K562 (cell line): Measurements from ENCODE around the gene CPNE9. TPM values are rescaled to one million over a fixed set of nuclear protein-coding genes. Genes with fewer than 3 reads are reported as not detected.
A peak's percentile ranks its signal among the peaks of the same experiment; 100 is the strongest.

ENCODE experiments used
- ATAC-seq: fragments of 200-7000 bp; cut with Tn5 transposase; 3 replicates; pipeline ENCODE4 v1.9.1; 2020; ENCODE audit warnings: moderate library complexity
- BruUV-seq: library from RNA; stranded (reverse); fragments of 400-500 nt; replicated peaks from 2 replicates; lab custom pipeline; 2021; lab: Mats Ljungman, UMichigan
- CTCF ChIA-PET: fragments of 300-600 bp; formaldehyde crosslinking; extraction: SDS; loops from one replicate; lab custom pipeline; 2021; ENCODE audit warnings: low intra/inter-chr PET ratio; lab: Yijun Ruan, JAX
- POLR2A ChIA-PET: fragments of 300-600, 350-650 bp; sonication (Branson Sonifier 250); formaldehyde crosslinking; extraction: SDS; loops from one replicate; lab custom pipeline; 2021; ENCODE audit warnings: antibody characterized with exemption, inconsistent platforms; lab: Yijun Ruan, JAX
- DNase-seq, 4 experiments: peaks; one replicate each; pipeline versions ENCODE4 v3.0.0 to v3.0.0-alpha.2; 2011 to 2018; ENCODE audit warnings: low spot score in 3 of 4, mixed read lengths in 3 of 4; ENCODE audit errors: extremely low read depth in 1 of 4
- FAIRE-seq: peaks from 2 replicates; lab custom pipeline; 2011; peaks lifted over from hg19 to GRCh38; lab: Jason Lieb, UNC
- H2AFZ ChIP-seq: 2 replicates; pipeline ENCODE4 v1.6.0; 2011; ENCODE audit warnings: low read depth, low read length, control low read depth, inconsistent platforms
- H3K27ac ChIP-seq: fragments of 200-600 bp; 3 replicates; pipeline ENCODE4 v1.8.0; 2011; ENCODE audit warnings: low read depth, mild to moderate bottlenecking, control low read depth, inconsistent platforms, low read length, moderate library complexity, mixed read lengths; ENCODE audit errors: extremely low read depth
- H3K27me3 ChIP-seq, 2 experiments: fragments of 300-600 bp in 1 of 2; 2 replicates in 1 of 2; 3 replicates in 1 of 2; pipeline versions ENCODE4 v1.6.0 to v1.8.0; 2011; ENCODE audit warnings: inconsistent platforms in 2 of 2, low read length in 2 of 2, mild to moderate bottlenecking in 1 of 2, mixed read lengths in 1 of 2, moderate library complexity in 1 of 2; ENCODE audit not compliant: control insufficient read depth in 2 of 2, insufficient read depth in 2 of 2
- H3K36me3 ChIP-seq: fragments of 300-600 bp; 3 replicates; pipeline ENCODE4 v1.8.0; 2011; ENCODE audit warnings: mild to moderate bottlenecking, low read length, inconsistent platforms; ENCODE audit not compliant: control insufficient read depth, insufficient read depth
- H3K4me1 ChIP-seq, 2 experiments: fragments of 200-600 bp in 1 of 2; replicated peaks in 1 of 2; 2 replicates in 1 of 2; 3 replicates in 1 of 2; pipeline versions ENCODE4 v1.5.1 to v1.8.0; 2011; ENCODE audit warnings: inconsistent platforms in 2 of 2, low read length in 2 of 2, mild to moderate bottlenecking in 1 of 2, mixed read lengths in 1 of 2, moderate library complexity in 1 of 2; ENCODE audit not compliant: control insufficient read depth in 2 of 2, insufficient read depth in 2 of 2
- H3K4me2 ChIP-seq: 2 replicates; pipeline ENCODE4 v1.6.1; 2011; ENCODE audit warnings: low read length, control low read depth, inconsistent platforms, mixed read lengths; ENCODE audit not compliant: insufficient read depth
- H3K4me3 ChIP-seq: fragments of 200-600 bp; sonication (generic), shearing (Covaris generic); 2 replicates; pipeline ENCODE4 v1.5.1; 2016; ENCODE audit warnings: control low read depth, inconsistent platforms
- H3K79me2 ChIP-seq: fragments of 200-600 bp; 3 replicates; pipeline ENCODE4 v1.8.0; 2011; ENCODE audit warnings: low read length, inconsistent platforms; ENCODE audit not compliant: control insufficient read depth, insufficient read depth
- H3K9ac ChIP-seq, 2 experiments: 2 replicates each; pipeline versions ENCODE4 v1.6.0 to v1.6.1; 2011; ENCODE audit warnings: low read depth in 2 of 2, low read length in 2 of 2, control low read depth in 1 of 2, inconsistent platforms in 1 of 2, mild to moderate bottlenecking in 1 of 2, mixed read lengths in 1 of 2; ENCODE audit not compliant: insufficient read depth in 1 of 2
- H3K9me1 ChIP-seq: one replicate; pipeline ENCODE4 v1.6.0; 2011; ENCODE audit warnings: inconsistent platforms, mild to moderate bottlenecking, low read length, moderate library complexity; ENCODE audit not compliant: control insufficient read depth, insufficient read depth
- H3K9me3 ChIP-seq: replicated peaks from 2 replicates; pipeline ENCODE4 v1.5.1; 2011; ENCODE audit warnings: low read depth, low read length, inconsistent platforms; ENCODE audit not compliant: control insufficient read depth, insufficient read depth
- H4K20me1 ChIP-seq: replicated peaks from 2 replicates; pipeline ENCODE4 v1.6.1; 2011; ENCODE audit warnings: low read length, inconsistent platforms, mixed read lengths; ENCODE audit not compliant: control insufficient read depth, insufficient read depth
- CBFB ChIP-seq: sonication (generic); formaldehyde crosslinking; IDR thresholded peaks from 2 replicates; pipeline ENCODE4 v1.4.0; 2020; ENCODE audit warnings: mild to moderate bottlenecking, missing genetic modification reagents
- CREB1 ChIP-seq, 2 experiments: sonication (generic) in 1 of 2; formaldehyde crosslinking in 1 of 2; IDR thresholded peaks; 2 replicates each; pipeline versions ENCODE4 v1.6.1 to v1.8.0; 2012 to 2022; ENCODE audit warnings: inconsistent platforms in 1 of 2, mild to moderate bottlenecking in 1 of 2, missing genetic modification reagents in 1 of 2, moderate library complexity in 1 of 2
- GABPB1 ChIP-seq: sonication (generic); formaldehyde crosslinking; IDR thresholded peaks from 2 replicates; pipeline ENCODE4 v1.8.0; 2022; ENCODE audit warnings: mild to moderate bottlenecking, missing genetic modification reagents
- MXI1 ChIP-seq: IDR thresholded peaks from 2 replicates; pipeline ENCODE4 v1.6.1; 2011; ENCODE audit warnings: low read depth, mild to moderate bottlenecking, improper control_type of control experiment, low read length
- RB1 ChIP-seq: fragments of 450-650 bp; IDR thresholded peaks from 2 replicates; pipeline ENCODE4 v1.6.1; 2017; ENCODE audit warnings: low read depth, mild to moderate bottlenecking
- SMC3 ChIP-seq: conservative IDR thresholded peaks from 2 replicates; pipeline ENCODE4 v1.6.1; 2011; ENCODE audit warnings: low read depth, low read length, improper control_type of control experiment; ENCODE audit not compliant: insufficient read depth
- TEAD4 ChIP-seq, 2 experiments: sonication (generic) in 1 of 2; formaldehyde crosslinking in 1 of 2; IDR thresholded peaks; 2 replicates each; pipeline versions ENCODE4 v1.6.1 to v1.8.0; 2012 to 2022; ENCODE audit warnings: borderline replicate concordance in 1 of 2, inconsistent platforms in 1 of 2, low read length in 1 of 2, mild to moderate bottlenecking in 1 of 2, missing genetic modification reagents in 1 of 2
- ZNF696 ChIP-seq: fragments of 250-450 bp; sonication (Bioruptor Pico); conservative IDR thresholded peaks from 2 replicates; pipeline ENCODE4 v1.4.0; 2020; ENCODE audit warnings: mild to moderate bottlenecking, moderate library complexity
- WGBS: fragments of 100-300 bp; shearing (Covaris generic); methylation state at CpG from one replicate; pipeline ENCODE4 v1.1.6; 2016; ENCODE audit warnings: low coverage, mixed read lengths; ENCODE audit not compliant: insufficient coverage; ENCODE audit errors: missing lambda C conversion rate; 5-methylcytosine and 5-hydroxymethylcytosine counted together
- in situ Hi-C: fragments of 300-500 bp; cut with MboI; formaldehyde crosslinking; loops from 4 replicates; pipeline ENCODE4 v1.15.0; 2018; ENCODE audit warnings: inconsistent platforms, mixed read lengths
- intact Hi-C: fragments of 100-400 bp; cut with micrococcal nuclease; formaldehyde crosslinking; loops from 2 replicates; pipeline ENCODE4 v1.14.2; 2022
- polyA plus RNA-seq, 8 experiments: library from polyadenylated mRNA; depleted of rRNA in 4 of 8; stranded (reverse) in 5 of 8; unstranded in 3 of 8; fragments of >200 nt; fragmentation: Nextera tagmentation in 2 of 8; fragmentation: Illumina TruSeq in 1 of 8; extraction: Ambion mirVana in 2 of 8; extraction: Trizol in 1 of 8; gene quantifications; 2 replicates each; pipeline versions ENCODE4 v1.2.1 to v1.2.3, GENCODE V29; 2011 to 2014; ENCODE audit warnings: inconsistent platforms in 1 of 8, missing spikeins in 1 of 8
- total RNA-seq, 7 experiments: library from RNA; depleted of rRNA in 6 of 7; stranded (reverse); fragments of >200 nt in 6 of 7; fragmentation: Illumina TruSeq in 2 of 7; extraction: Trizol in 2 of 7; gene quantifications; 2 replicates each; pipeline versions ENCODE4 v1.2.1 to v1.2.3, GENCODE V29; 2011 to 2021; ENCODE audit warnings: low replicate concordance in 1 of 7

CPNE9 gene
- total and polyA plus RNA-seq, 9 of the 15 experiments (the other 6 are each of a cell fraction or from before 2014, with no cell fraction given): 0.22 to 0.56 (median 0.29) TPM; not detected in 3

DNA sequence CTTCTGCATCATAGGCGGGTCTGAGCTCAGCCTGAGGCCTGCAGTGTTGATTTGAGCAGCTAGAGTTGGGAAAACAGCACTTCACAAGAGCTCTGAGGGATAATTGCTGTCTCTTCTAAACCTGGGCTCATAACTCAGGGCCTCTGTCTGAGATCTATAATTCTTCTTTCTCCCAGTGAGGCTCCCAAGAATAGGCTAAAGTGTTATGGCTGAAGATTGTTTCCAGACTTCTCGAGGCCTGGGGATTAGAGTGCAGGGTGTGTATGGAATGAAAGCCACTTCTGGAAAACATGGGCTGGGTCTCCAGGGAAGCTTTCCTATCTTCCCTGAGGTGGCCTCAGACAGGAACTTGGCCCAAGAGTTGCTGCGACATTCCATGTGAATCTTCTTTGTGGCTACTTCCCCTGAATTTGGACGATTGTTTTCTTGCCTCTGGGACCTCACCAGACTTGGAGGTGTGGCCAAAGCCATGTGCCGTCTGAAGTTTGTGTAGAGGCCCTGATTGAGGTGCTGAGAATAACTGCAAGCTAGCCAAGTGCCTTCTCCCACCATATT is 27.8 kb upstream of the CPNE9 start:
- intact Hi-C loops: no loop called here
- H3K27me3 ChIP-seq: no peaks in the 10 kb centered on the region
- H3K4me1 ChIP-seq: no peaks in the 10 kb centered on the region
- no peak for TF ChIP-seq ZNF696
- TF ChIP-seq GABPB1: no peak
- no peak for TF ChIP-seq CBFB
- TF ChIP-seq RB1: no peak
- no peak for TF ChIP-seq MXI1
- TF ChIP-seq SMC3: no peak
- ATAC-seq (no peak), DNase-seq (no peak), FAIRE-seq (no peak)
- in situ Hi-C loops: no loop called here
- no TSS peak for BruUV-seq
- WGBS: 67% methylated on average over 5 of the region's 5 CpGs
- no peaks in the 10 kb centered on the region for H3K9me1 ChIP-seq
- POLR2A ChIA-PET: interaction anchor here (0.6 to 1.5 kb wide), 4 partner anchors 14 to 52 kb away, joined by 3 to 4 read pairs (median 4); no protein-coding TSS in a partner anchor
- CTCF ChIA-PET: no interaction called here
- no peaks in the 10 kb centered on the region for H3K9me3 ChIP-seq
- H3K4me2 ChIP-seq: no peak overlapping the region
- no peak overlapping the region for H3K4me3 ChIP-seq
- peaks cover 89% of the 10 kb centered on the region for H3K36me3 ChIP-seq
- no peak overlapping the region for H3K27ac ChIP-seq
- no peaks in the 10 kb centered on the region for H3K79me2 ChIP-seq
- H2AFZ ChIP-seq: no peak overlapping the region
- H4K20me1 ChIP-seq: no peaks in the 10 kb centered on the region
- no peak overlapping the region; a peak in 1 of 4 replicates for H3K9ac ChIP-seq

DNA sequence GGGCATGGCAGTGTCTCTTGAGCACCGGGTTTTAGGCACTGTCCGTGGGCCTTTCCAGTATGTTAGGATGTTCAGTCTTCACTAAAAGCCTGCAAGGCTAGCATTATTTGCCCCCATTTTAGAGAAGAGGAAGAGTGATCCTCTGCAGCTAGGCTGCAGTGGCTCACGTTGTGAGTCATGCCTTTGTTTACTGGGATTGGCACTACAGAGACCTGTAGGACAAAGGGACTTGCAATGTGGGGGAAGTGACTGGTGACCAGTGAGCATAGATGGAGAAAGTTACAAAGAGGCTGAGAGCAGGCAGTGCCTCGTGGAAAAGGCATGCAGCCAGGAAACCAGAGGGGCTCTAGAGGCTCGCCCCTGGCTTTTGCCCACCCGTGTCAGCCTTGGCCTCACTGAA is 26.8 kb upstream of the CPNE9 start:
- intact Hi-C loops (no loop called here), in situ Hi-C loops (no loop called here)
- BruUV-seq: no TSS peak
- Histone ChIP-seq H3K9me3 (no peaks in the 10 kb centered on the region), H3K4me3 (no peak overlapping the region), H3K36me3 (peaks cover 89% of the 10 kb centered on the region), H3K4me1 (no peaks in the 10 kb centered on the region), H3K9ac (no peak overlapping the region), H3K4me2 (no peak overlapping the region), H3K9me1 (no peaks in the 10 kb centered on the region), H3K79me2 (no peaks in the 10 kb centered on the region), H3K27me3 (no peaks in the 10 kb centered on the region), H4K20me1 (no peaks in the 10 kb centered on the region), H2AFZ (no peak overlapping the region), H3K27ac (no peak overlapping the region)
- DNase-seq: no peak
- FAIRE-seq: no peak
- TF ChIP-seq CREB1 (IDR thresholded peaks at IDR 0.05) (no peak), CREB1 (CRISPR knock-in tag; IDR thresholded peaks at IDR 0.05) (no peak), TEAD4 (IDR thresholded peaks at IDR 0.05; ENCODE audit: low read length) (no peak), TEAD4 (CRISPR knock-in tag; IDR thresholded peaks at IDR 0.05; ENCODE audit: borderline replicate concordance) (0 out of 2 replicates have a peak, but pooled peaks have one; percentile 37)
- POLR2A ChIA-PET: interaction anchor here (0.6 to 1.5 kb wide), 3 partner anchors 18 to 51 kb away, joined by 3 to 4 read pairs (median 3); no protein-coding TSS in a partner anchor
- CTCF ChIA-PET: no interaction called here
- 72% methylated on average over 6 of the region's 6 CpGs for WGBS
- no peak for ATAC-seq
